Activated naive CD4-positive, alpha-beta T cell treated with anti-CD3 and anti-CD28 coated beads, Interleukin-2, amount 50 U/mL, for 24 hours (primary cell): ENCODE data around the gene NPSR1.

Experiments used
- H3K27ac Mint-ChIP-seq: one replicate; pipeline ENCODE4 v1.8.0; 2021; ENCODE audit warnings: mild to moderate bottlenecking, mixed read lengths
- H3K27me3 Mint-ChIP-seq: one replicate; pipeline ENCODE4 v1.8.0; 2021; ENCODE audit warnings: mixed read lengths
- H3K36me3 Mint-ChIP-seq: one replicate; pipeline ENCODE4 v1.8.0; 2021; ENCODE audit warnings: mixed read lengths
- H3K4me1 Mint-ChIP-seq: one replicate; pipeline ENCODE4 v1.8.0; 2021; ENCODE audit warnings: mixed read lengths
- H3K4me3 Mint-ChIP-seq: one replicate; pipeline ENCODE4 v1.8.0; 2021; ENCODE audit warnings: mild to moderate bottlenecking, mixed read lengths
- H3K9me3 Mint-ChIP-seq: one replicate; pipeline ENCODE4 v1.8.0; 2021; ENCODE audit warnings: mixed read lengths

Gene NPSR1

DNA sequence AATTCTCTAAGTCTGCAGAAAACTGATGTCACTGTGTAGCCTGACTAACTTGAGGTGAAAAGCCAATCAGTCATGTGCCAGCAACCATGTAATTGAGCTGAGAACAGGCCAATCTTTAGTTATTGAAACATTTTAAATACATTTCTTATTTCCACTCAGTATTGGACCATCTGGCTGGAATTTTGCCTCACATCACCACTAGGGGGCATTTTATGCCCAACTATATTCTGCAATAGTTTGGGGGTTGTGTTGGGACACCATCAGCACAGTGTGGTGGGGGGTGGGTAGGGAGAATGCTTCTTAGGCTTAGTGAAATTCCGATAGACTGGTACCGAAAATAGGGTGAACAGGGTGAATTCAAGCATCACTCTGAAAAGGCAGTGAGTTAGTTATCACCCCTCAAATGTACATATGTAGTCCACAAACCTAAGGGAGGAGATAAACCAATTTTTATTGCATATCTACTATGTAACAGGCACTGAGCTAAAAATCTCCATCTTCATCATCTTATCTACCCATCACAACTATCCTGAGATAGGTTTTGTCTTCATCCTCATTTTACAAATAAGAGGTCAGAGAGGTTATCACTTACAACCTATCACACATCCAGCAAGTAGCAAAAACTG, 17.8 kb downstream of the NPSR1 start:
- H3K27ac Mint-ChIP-seq: no peak overlapping the region
- H3K36me3 Mint-ChIP-seq: no peaks in the 10 kb centered on the region
- no peak overlapping the region for H3K4me3 Mint-ChIP-seq

DNA sequence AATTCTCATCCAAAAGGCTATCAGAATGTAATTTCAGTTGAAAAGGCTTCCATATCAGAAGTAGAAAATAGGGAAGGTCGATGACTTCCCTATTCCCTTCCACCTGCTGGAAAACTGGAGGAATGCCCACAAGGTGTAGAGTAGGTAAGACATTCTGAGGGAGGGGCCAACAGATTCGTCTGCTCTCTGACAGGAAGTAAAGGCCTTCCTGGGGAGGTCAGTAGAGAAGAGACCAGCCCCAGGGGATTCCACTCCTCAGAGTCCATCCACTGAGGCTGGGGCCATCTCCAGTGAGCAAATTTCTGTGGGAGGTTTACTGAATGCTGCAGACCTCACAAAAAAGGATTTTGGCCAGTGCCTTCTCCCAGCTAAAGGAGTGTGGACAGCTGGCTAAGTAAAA, 19.5 kb downstream of the NPSR1 start:
- H3K27ac Mint-ChIP-seq: no peak overlapping the region
- H3K36me3 Mint-ChIP-seq: no peaks in the 10 kb centered on the region
- no peaks in the 10 kb centered on the region for H3K4me1 Mint-ChIP-seq
- peaks cover 5% of the 10 kb centered on the region for H3K27me3 Mint-ChIP-seq
- no peak overlapping the region for H3K4me3 Mint-ChIP-seq
- H3K9me3 Mint-ChIP-seq: no peaks in the 10 kb centered on the region

More for the DNA sequence above, 17.8 kb downstream of the NPSR1 start:
- Mint-ChIP-seq H3K4me1 (no peaks in the 10 kb centered on the region), H3K27me3 (peaks cover 4% of the 10 kb centered on the region), H3K9me3 (no peaks in the 10 kb centered on the region)

DNA sequence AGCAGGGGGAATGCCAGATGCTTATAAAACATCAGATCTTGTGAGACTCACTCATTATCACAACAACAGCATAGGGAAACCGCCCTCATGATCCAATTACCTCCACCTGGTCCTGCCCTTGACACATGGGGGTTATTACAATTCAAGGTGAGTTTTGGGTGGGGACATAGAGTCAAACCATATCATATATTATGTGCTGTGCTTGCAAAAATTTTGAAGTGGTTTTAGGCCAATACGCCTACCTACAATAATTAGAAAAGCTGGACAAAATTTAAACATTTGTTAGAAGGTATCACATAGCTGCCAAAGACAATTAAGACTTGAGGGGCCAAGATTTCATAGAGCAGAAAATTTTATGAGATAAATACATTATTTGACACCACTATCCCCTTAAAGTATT, 29.5 kb downstream of the NPSR1 start:
- Mint-ChIP-seq H3K9me3 (peaks cover 10% of the 10 kb centered on the region), H3K27ac (no peak overlapping the region)

DNA sequence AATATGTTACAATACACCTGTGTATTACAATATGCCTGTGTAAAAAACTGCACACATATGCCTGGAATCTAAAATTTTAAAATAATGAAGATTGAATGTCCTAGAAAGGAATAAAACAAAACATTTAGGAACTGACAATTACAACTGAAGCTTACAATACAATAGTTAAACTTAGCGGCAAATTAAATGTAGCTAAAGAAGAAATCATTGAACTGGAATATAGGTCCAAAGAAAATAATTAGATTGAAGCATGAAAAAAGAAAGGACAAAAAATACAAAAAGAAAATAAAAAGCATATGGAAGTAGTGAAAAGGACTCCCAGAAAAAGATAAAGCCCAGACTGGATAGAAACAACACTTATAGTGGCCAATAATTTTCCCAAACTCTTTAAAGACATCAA, 38.4 kb downstream of the NPSR1 start:
- H3K9me3 Mint-ChIP-seq: peaks cover 13% of the 10 kb centered on the region

More for the DNA sequence above, 29.5 kb downstream of the NPSR1 start:
- H3K4me1 Mint-ChIP-seq: no peaks in the 10 kb centered on the region
- H3K36me3 Mint-ChIP-seq: no peaks in the 10 kb centered on the region
- H3K4me3 Mint-ChIP-seq: no peak overlapping the region
- H3K27me3 Mint-ChIP-seq: peaks cover 7% of the 10 kb centered on the region

DNA sequence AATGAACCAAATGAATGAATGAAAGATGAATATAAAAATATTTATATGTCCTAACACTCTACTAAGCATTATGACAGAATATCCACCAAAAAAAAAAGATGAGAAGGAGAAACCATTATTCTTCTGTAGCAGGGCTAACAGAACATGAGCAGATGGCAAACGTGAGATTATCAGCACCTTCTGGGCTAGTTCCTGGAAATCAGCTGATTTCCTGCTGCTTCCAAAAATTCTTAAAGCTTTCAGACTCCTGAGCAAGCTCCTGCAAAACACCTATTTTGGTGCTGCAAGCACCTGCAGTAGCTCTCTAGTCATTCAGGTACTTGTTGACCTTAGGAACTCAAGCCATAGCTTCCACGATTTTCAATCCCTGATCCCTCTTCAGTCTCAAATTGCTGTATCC, 51.8 kb downstream of the NPSR1 start:
- no peaks in the 10 kb centered on the region for H3K9me3 Mint-ChIP-seq
- H3K27me3 Mint-ChIP-seq: peaks cover 9% of the 10 kb centered on the region
- H3K4me1 Mint-ChIP-seq: no peaks in the 10 kb centered on the region
- H3K36me3 Mint-ChIP-seq: no peaks in the 10 kb centered on the region
- no peak overlapping the region for H3K27ac Mint-ChIP-seq
- no peak overlapping the region for H3K4me3 Mint-ChIP-seq

More for the DNA sequence above, 38.4 kb downstream of the NPSR1 start:
- Mint-ChIP-seq H3K27ac (no peak overlapping the region), H3K4me3 (no peak overlapping the region), H3K36me3 (no peaks in the 10 kb centered on the region), H3K27me3 (no peaks in the 10 kb centered on the region), H3K4me1 (no peaks in the 10 kb centered on the region)

DNA sequence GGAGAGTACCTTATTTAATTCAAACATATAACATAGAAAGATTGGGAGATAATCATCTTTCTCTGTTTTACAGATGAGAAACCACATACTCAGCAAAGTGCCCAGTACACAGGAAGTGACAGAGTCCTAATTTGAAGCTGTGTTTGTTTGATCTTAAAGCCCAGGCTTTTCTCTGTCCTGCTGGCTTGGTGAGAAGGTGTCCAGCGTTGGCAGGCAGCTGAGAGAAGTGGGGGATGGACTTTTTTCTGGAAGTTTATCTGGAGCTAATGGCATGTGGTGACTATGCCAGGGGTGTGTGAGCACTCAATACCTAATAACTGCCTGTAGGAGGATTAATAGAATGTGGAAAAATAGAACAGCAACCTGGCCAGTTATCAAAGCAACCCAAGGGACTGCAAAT, 60.8 kb downstream of the NPSR1 start:
- peaks cover 11% of the 10 kb centered on the region for H3K4me1 Mint-ChIP-seq
- H3K36me3 Mint-ChIP-seq: no peaks in the 10 kb centered on the region
- no peaks in the 10 kb centered on the region for H3K9me3 Mint-ChIP-seq
- no peak overlapping the region for H3K27ac Mint-ChIP-seq
- no peaks in the 10 kb centered on the region for H3K27me3 Mint-ChIP-seq
- no peak overlapping the region for H3K4me3 Mint-ChIP-seq

DNA sequence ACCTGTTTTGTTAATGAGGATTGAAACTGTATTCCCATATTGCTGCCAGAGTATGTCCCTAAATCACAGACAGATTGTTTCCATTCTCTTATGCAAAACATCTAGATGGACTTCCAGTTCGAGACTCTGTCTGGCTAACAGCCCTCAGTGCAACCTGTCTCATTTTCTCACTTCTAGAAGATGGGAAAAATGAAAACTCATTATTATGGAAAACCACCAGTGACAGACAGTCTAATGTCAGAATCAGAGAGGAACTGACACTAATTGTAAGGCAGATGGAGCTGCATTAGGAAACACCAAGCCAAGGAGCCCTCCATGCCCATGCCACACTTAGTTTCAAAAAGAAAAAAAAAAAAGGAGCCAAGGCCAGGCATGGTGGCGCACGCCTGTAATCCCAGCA, 61.6 kb downstream of the NPSR1 start:
- no peaks in the 10 kb centered on the region for H3K9me3 Mint-ChIP-seq

DNA sequence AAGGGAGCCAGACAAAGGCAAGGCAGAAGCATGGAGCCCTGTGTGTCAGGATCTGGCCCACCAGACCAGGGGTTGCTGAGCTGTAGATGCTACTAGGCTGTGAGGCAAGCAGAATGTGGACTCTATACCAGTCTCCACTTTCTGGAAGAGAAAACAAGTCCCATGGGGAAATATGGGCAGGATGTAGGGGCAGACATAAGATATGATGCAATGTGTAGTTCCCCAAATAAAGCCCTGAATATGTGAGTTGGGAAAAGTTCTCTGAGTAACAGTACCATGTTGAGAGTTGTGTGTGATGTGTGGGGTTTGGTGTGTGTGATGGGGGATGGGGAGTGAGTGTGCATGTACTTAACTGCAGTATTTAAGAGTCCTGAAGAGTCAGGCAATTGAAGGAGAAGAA, 62.3 kb downstream of the NPSR1 start:
- Mint-ChIP-seq H3K9me3 (no peaks in the 10 kb centered on the region), H3K27me3 (no peaks in the 10 kb centered on the region), H3K36me3 (no peaks in the 10 kb centered on the region), H3K4me3 (no peak overlapping the region), H3K4me1 (peaks cover 23% of the 10 kb centered on the region), H3K27ac (no peak overlapping the region)

More for the DNA sequence above, 61.6 kb downstream of the NPSR1 start:
- Mint-ChIP-seq H3K27me3 (no peaks in the 10 kb centered on the region), H3K4me3 (no peak overlapping the region), H3K27ac (no peak overlapping the region), H3K36me3 (no peaks in the 10 kb centered on the region), H3K4me1 (peaks cover 18% of the 10 kb centered on the region)

DNA sequence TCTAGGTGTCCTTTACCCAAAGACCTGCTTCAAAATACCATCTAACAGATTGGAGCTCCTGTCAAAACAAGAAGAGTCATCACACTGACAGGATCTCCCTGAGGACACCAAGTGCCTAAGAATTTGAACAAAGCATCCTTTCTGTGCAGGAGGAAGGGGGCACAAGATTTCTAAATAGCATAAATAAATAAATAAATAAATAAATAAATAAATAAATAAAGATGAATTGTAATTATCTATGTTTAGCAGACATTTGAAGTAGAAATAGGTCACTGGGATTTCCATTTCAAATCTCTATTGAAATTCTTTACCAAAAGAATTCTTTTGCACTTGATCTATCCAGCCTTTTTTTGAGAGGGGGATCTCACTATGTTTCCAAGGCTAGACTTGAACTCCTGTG, 65.3 kb downstream of the NPSR1 start:
- H3K9me3 Mint-ChIP-seq: no peaks in the 10 kb centered on the region
- peaks cover 2% of the 10 kb centered on the region for H3K27me3 Mint-ChIP-seq
- no peak overlapping the region for H3K4me3 Mint-ChIP-seq
- no peaks in the 10 kb centered on the region for H3K36me3 Mint-ChIP-seq
- H3K27ac Mint-ChIP-seq: no peak overlapping the region
- peaks cover 23% of the 10 kb centered on the region for H3K4me1 Mint-ChIP-seq

DNA sequence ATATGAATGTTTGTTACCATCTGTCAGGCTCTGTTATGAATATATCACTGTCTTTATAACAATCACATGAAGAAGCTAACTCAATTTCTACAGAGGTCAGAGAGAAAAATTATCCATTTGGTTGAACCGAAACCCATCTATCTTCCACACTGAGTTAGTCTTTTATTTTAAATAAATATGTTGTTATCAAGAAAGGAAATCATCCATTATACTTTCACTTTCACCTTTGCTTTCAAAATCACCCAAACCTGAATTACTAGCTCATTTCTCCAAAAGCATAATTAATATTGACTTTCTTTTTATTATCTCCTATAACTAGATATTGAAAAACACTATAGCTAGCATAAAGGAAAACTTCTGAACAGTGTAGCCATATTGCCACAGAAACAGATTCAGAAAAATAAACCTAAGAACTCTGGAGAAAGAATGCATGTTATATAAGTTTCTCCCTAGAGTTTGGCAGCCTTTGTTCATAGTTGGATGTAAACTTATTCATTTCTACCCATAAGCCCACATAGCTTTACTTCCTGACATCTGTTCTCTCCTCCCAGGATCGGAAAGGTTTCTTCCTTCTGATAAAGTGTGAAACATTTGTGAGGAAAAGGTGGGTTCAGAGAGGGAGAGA, 66.0 kb downstream of the NPSR1 start:
- Mint-ChIP-seq H3K27me3 (peaks cover 2% of the 10 kb centered on the region), H3K9me3 (no peaks in the 10 kb centered on the region), H3K4me1 (peaks cover 23% of the 10 kb centered on the region), H3K36me3 (no peaks in the 10 kb centered on the region), H3K4me3 (peak overlapping the region; percentile 50), H3K27ac (no peak overlapping the region)

DNA sequence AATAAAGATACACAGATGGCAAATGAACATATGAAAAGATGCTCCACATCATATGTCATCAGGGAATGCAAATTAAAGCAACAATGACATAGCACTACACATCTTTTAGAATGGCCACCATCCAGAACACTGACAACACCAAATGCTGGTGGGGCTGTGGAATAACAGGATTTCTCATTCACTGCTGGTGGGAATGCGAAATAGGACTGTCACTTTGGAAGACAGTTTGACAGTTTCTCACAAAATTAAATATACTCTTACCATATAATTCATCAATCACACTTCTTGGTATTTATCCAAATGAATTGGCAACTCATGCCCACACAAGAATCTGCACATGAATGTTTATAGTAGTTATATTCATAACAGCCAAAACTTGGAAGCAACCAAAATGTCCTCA, 68.2 kb downstream of the NPSR1 start:
- Mint-ChIP-seq H3K9me3 (no peaks in the 10 kb centered on the region), H3K4me3 (no peak overlapping the region), H3K27ac (no peak overlapping the region), H3K4me1 (peaks cover 23% of the 10 kb centered on the region), H3K27me3 (peaks cover 2% of the 10 kb centered on the region), H3K36me3 (no peaks in the 10 kb centered on the region)

DNA sequence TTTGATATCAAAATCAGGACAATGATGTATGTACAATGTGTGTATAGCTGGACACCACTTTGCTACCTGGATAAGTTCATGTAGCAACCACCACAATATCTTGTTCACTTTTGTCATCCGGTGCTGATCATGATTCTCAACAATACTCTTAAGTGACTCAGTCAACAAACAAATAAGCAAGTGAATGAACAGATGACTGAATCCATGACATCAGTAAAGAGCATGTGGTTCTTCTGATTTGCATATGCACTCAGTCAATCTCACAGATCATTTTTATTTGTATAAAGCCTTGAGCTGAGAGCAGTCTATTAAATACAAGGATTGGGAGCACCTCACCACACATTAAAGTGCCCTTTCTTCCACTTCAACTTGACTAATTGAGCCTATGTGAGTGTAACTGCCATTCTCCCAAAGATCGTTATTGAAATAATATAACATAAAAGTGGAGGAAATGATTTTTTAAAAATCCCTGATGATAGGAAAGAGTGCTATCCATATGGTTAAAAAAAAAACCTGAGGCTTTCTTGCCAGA, 69.5 kb downstream of the NPSR1 start:
- Mint-ChIP-seq H3K36me3 (no peaks in the 10 kb centered on the region), H3K9me3 (no peaks in the 10 kb centered on the region), H3K4me1 (peaks cover 19% of the 10 kb centered on the region), H3K27ac (no peak overlapping the region), H3K4me3 (no peak overlapping the region), H3K27me3 (peaks cover 2% of the 10 kb centered on the region)

DNA sequence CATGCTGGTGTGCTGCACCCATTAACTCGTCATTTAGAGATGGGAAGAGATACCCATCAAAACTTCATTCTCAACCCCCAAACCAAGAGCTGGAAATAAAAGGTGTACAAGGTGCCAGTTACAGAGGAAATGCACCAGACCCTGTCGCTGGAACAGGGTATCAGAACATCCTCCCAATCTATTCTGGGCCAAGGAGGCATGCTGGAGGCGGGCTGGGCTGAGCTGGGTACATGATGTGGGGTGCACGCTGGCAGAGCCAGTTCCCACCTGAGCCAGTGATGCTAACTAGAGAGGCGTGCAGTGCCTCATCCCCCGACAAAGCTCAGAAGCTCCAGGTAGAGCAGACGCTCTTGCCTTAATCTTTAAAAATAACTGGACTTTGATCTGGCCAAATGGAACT, 70.1 kb downstream of the NPSR1 start:
- Mint-ChIP-seq H3K4me1 (peaks cover 14% of the 10 kb centered on the region), H3K27ac (no peak overlapping the region), H3K27me3 (peaks cover 2% of the 10 kb centered on the region), H3K36me3 (no peaks in the 10 kb centered on the region), H3K4me3 (no peak overlapping the region), H3K9me3 (no peaks in the 10 kb centered on the region)

DNA sequence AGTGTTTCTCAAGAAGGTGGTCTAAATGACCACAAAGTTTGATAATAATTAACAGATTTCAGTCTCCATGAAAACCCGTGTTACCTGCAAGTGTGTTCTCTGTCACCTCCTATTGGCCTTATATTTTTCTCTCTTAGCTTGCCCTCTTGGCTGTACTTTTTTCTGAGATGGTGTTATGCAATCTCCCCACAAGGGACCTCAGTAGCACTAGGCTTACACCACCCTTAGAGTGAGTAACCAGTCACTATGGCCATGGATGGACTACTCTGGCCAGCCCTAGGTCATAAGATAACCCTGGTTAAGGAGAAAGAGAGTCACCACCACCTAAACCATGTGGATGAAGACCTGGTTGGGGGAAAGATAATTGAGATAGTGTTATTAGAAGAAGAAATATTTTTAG, 76.8 kb downstream of the NPSR1 start:
- H3K9me3 Mint-ChIP-seq: no peaks in the 10 kb centered on the region
- H3K4me3 Mint-ChIP-seq: no peak overlapping the region
- no peaks in the 10 kb centered on the region for H3K4me1 Mint-ChIP-seq
- H3K36me3 Mint-ChIP-seq: no peaks in the 10 kb centered on the region
- no peak overlapping the region for H3K27ac Mint-ChIP-seq
- H3K27me3 Mint-ChIP-seq: peaks cover 4% of the 10 kb centered on the region

DNA sequence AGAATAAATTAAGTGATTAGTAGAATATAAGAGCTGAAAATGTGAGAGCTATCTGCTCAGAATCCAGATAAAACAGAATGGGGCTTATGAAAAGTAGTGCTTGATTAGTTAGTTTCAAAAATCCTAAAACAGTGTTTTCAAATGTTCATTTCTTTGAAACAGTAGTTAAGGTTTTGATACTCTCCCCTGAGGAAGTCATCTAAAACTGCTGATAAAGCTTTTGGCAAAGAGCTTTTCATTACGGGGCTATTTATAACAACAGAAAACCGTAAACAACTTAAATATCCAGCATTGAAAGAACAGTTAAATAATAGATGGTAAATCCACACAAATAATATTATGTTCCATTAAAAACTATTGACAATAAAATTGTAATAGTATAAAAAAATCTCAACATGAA, 77.5 kb downstream of the NPSR1 start:
- no peaks in the 10 kb centered on the region for H3K4me1 Mint-ChIP-seq
- H3K9me3 Mint-ChIP-seq: no peaks in the 10 kb centered on the region
- no peak overlapping the region for H3K4me3 Mint-ChIP-seq
- peaks cover 5% of the 10 kb centered on the region for H3K27me3 Mint-ChIP-seq
- H3K27ac Mint-ChIP-seq: no peak overlapping the region
- no peaks in the 10 kb centered on the region for H3K36me3 Mint-ChIP-seq

DNA sequence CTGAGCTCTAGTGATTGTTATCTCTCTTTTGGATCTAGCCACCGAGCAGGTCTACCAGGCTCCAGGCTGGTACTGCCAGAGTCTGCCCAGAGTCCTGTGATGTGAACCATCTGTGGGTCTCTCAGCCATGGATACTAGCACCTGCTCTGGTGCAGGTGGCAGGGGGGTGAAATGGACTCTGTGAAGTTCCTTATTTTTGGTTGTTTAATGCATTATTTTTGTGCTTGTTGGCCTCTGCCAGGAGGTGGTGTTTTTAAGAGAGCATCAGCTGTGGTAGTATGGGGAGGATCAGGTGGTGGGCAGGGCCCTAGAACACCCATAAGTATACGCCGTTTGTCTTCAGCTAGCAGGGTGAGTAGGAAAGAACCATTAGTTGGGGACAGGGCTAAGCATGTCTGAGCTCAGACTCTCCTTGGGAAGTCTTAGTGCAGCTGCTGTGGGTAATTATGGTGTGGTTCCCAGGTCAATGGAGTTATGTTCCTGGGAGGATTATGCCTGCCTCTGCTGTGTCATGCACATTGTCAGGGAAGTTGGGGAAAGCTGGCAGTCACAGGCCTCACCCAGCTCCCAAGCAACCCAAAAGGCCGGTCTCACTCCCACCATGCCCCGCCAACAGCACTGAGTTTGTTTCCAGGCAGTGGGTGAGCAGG, 81.8 kb downstream of the NPSR1 start:
- H3K4me3 Mint-ChIP-seq: no peak overlapping the region
- no peaks in the 10 kb centered on the region for H3K4me1 Mint-ChIP-seq
- no peak overlapping the region for H3K27ac Mint-ChIP-seq
- peaks cover 15% of the 10 kb centered on the region for H3K9me3 Mint-ChIP-seq
- peaks cover 11% of the 10 kb centered on the region for H3K27me3 Mint-ChIP-seq
- H3K36me3 Mint-ChIP-seq: no peaks in the 10 kb centered on the region
